GM18873 (cell line): Measurements from ENCODE around the gene TJAP1.

Experiments
- ATAC-seq: cut with Tn5 transposase; IDR thresholded peaks from one replicate; pipeline ENCODE4 v1.9.1; 2021; ENCODE audit warnings: mild to moderate bottlenecking, moderate library complexity, moderate number of reproducible peaks; ENCODE audit not compliant: unreplicated experiment, low FRiP score

The TJAP1 gene, protein sequence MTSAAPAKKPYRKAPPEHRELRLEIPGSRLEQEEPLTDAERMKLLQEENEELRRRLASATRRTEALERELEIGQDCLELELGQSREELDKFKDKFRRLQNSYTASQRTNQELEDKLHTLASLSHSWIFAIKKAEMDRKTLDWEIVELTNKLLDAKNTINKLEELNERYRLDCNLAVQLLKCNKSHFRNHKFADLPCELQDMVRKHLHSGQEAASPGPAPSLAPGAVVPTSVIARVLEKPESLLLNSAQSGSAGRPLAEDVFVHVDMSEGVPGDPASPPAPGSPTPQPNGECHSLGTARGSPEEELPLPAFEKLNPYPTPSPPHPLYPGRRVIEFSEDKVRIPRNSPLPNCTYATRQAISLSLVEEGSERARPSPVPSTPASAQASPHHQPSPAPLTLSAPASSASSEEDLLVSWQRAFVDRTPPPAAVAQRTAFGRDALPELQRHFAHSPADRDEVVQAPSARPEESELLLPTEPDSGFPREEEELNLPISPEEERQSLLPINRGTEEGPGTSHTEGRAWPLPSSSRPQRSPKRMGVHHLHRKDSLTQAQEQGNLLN

DNA sequence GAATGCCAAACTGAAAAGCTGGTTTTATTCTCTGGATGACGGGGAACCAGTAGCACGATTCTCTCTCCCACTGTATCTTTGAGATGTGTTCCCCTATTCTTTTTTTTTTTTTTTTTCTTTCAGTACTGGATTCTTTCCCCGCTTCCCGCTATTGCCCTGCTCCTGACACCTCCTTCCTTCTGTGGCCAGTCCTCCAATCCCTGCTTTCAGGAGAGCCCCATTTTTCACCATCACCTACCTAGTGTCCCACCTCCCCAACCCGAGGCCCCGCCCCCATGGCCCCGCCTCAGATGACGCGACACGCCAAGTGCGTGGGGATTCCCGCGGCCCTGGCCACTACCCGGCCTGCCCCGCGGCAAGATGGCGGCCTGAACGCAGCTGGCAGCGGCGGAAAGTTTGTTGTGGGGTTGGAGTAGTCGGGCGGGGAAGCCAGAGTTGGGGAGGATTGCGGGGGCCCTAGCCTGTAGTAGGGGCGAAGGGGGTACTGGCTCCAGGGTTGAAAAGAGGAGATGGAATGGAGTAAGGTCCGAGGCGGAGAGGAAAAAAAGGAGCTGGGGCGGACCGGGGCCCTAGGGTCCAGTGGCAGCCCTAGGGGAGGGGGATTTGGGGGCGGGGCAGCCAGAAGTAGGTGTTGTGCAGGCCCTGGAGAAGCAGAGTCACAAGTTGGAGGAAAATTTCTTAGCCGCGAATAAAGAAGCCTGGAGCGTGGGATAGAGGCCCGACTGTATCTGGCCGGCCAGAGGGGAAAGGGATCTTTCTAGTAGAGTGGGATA lies at the start of gene TJAP1:
TSS of gene TJAP1 (plus strand) at position 336 of the 773 bp plus-strand sequence. CDS start 21,432 bp downstream, outside the sequence.
- peak; percentile 59 for ATAC-seq

DNA sequence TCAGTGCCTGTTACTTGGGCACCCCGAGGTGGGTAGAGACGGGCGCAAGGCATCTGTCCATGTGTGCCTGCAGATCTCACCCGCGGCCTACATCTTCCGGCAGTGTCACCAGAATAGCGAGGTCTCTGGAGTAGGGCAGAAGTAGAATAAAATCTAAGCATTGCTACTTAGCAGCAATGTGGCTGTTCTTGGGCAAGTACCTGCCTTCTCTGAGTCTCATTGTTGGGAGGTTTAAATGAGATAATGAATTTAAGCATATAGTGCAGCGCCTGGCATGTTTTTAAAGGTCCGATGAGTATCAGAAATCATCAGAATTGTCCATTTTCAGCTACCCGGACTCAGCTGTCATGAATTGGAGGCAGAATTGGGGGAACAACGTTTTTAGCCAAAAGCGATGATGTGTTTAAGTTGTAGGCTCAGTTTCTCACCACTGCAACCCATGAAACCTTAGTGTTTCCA lies 49.2 kb upstream of the TJAP1 start:
- ATAC-seq: peak; percentile 43

DNA sequence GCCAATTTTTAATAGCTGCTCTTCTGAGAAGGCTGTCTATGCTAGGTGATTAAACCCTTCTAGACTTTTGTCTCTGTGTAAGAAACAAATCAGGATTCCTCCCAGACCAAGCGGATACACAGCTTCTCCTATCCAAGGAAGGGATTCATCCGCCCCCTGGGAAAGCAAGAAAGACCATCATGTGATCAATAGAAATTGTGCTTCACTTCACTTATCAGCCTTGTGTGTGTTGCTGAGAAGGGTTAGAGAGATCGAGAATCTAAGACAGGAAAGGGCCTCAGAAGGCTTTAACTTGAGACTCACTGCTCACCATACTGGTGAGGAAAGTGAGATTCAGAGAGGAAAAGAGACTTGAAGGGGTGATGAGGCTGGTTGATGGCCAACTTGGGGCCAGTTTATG lies 48.5 kb upstream of the TJAP1 start:
- ATAC-seq: no peak

DNA sequence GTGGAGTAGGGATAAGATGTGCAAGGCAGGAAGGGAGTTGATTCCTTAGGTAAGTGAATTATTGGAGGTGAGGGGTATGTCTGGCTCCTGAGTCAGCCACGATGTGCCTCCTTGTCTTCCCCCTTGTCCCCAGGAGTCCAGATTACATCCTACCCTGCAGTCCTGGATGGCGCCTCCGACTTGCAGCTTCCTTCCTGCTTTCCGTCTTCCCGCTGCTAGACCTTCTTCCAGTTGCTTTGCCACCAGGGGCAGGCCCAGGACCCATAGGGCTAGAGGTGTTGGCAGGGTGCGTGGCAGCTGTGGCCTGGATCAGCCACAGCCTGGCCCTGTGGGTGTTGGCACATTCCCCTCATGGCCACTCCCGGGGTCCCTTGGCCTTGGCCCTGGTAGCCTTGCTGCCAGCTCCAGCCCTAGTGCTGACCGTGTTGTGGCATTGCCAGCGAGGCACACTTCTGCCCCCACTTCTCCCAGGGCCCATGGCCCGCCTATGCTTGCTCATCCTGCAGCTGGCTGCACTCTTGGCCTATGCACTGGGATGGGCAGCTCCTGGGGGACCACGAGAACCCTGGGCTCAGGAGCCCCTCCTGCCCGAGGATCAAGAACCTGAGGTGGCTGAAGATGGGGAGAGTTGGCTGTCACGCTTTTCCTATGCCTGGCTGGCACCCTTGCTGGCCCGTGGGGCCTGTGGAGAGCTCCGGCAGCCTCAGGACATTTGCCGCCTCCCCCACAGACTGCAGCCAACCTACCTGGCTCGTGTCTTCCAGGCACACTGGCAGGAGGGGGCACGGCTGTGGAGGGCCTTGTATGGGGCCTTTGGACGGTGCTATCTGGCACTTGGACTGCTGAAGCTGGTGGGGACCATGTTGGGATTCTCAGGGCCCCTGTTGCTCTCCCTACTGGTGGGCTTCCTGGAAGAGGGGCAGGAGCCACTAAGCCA lies 45.1 kb upstream of the TJAP1 start:
- ATAC-seq: no peak

DNA sequence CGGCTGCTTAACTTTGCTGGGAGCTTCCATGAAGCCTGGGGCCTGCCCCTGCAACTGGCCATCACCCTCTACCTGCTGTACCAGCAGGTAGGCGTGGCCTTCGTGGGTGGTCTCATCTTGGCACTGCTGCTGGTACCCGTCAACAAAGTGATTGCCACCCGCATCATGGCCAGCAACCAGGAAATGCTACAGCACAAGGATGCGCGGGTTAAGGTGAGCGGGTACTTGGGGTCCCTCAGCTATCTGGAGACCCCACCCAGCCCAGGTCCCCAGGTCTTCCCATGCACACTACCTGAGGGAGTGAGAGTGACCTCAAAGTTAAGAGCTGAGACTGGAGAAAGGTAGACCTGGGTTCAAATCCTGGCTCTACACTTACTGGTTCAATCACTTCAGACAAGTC lies 44.2 kb upstream of the TJAP1 start:
- no peak for ATAC-seq

DNA sequence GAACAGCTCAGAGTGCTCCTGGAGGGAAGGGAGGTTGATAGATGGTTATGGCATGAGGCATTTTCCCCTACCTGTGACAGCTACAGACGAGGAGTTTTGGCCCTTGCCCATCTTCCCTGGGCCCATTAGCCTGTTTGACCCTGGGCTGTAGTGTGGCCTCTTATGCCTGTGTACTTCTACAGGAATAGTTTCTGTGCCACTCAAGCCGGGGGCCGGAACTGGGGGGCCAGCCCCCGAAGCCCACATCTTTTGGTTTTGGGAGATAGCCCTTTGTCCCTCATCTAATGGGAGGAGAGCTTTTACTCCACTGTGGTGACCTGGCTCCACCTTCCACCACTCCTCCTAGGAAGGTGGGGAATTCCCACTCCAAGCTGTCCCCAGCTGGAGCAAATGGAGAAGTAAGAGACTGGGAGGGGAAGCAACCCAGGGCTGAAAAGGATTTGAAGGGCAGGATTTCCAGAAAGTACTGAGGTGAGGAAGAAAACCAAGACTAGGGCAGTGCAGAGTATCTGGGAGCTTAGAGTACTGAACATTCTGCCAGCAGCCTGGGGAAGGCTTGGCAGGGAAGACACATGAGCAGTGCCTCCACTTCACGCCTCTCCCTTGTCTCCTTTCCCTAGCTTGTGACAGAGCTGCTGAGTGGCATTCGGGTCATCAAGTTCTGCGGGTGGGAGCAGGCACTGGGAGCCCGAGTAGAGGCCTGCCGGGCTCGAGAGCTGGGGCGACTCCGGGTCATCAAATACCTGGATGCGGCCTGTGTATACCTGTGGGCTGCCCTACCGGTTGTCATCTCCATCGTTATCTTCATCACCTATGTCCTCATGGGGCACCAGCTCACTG lies 43.1 kb upstream of the TJAP1 start:
- ATAC-seq: no peak

DNA sequence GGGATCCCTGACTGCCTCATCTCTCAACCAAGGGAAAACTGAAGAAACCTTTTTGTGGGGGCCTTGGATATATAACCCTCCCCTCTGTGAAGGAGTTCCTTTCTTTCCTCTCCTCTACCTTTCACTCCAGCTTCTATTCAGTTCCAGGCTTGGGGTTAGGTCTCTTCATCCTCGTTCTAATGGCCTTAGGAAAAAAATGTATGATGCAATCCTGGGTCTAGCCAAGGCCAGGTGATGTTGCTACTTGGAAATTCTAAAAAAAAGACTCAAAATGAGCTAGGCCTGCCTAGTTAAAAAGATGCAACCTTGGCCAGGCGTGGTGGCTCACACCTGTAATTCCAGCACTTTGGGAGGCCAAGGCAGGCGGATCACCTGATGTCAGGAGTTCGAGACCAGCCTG lies 42.4 kb upstream of the TJAP1 start:
- no peak for ATAC-seq

DNA sequence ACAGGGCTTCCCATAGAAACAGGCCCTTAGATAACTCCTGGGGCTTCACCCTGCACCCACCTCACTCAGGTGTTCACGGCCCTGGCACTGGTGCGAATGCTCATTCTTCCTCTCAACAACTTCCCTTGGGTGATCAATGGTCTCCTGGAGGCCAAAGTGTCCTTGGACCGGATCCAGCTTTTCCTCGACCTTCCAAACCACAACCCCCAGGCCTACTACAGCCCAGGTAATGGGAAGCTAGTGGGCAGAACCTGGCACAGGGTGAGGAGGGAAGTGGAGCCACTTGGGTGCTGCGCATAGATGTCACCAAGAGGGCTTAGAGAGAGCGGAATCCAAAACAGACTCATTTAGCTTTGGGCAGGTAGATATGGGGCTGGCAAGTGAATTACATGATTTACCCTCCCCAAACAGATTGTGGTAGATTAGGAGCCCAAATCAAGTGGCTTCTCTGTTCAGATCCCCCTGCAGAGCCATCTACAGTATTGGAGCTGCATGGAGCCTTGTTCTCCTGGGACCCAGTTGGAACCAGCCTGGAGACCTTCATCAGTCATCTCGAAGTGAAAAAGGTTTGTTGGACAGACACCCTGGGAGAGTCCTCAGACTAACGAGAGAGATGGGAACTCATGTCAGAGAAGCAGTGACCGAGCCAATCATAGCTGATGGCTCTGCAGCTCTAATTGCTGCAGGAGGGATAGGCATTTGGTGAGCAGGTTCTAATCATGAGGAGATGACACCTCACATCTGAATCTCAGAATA lies 41.5 kb upstream of the TJAP1 start:
- ATAC-seq: no peak

DNA sequence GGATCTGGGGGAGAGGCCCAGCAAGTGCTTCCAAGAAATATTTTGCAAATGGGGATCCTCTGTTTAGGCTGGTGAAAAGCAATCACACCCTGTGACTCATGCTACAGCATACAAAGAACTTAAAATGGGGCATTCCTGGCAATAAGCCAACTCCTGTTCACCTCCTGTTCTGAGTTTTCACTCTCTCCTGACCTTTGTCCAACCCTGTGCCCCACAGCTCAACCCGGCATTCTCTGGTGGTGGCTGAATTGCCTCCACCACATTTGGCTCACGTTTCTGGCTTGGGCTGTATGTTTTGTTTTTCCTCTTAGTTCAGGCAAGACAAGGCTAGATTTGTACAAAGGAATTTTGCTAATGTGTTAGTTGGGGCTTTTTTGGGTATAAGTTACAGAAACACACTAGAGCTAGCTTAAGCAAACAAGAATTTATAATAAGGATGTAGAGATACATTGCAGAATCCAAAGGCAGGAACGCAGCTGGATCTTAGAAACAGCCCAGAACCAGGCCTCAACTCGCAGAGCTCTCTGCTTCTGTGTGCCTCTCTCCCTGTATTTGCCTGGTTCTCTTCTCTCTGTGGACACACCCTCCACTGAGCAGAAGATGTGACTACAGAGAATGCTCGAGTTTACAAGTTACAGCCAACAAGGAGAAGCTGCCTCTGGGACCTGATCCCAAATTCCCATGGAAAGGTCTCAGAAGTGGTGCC lies 40.6 kb upstream of the TJAP1 start:
- ATAC-seq: no peak

DNA sequence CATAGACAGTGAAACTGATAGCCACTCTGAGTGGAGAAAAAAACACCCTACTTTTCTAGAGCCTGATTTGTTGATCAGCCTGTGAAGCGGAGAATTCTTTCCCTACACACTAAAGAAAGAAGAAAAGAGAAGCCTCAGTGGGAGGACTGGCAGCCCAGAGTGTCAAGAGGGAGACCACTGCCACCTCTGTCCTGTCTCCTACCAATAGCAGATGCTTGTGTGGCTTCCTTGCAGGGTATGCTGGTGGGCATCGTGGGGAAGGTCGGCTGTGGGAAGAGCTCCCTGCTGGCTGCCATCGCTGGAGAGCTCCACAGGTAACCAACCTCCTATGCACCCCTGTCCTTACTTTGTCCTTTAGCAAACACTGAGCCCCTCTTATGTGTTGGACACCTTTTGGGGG lies 39.7 kb upstream of the TJAP1 start:
- no peak for ATAC-seq

DNA sequence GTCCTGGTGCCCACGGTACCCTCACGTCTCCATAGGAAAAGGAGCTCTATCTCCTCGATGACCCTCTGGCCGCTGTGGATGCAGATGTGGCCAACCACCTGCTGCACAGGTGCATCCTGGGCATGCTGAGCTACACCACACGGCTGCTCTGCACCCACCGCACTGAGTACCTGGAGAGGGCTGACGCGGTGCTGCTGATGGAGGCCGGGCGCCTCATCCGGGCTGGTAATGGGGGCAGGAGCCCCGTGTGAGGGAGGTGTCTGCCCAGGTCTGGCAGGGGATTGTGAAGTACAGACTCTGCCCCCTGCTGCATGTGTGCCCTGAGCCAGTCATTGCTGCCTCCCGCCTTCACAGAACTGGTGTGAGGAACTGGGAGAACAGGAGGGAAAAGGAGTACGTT lies 34.4 kb upstream of the TJAP1 start:
- ATAC-seq: no peak

DNA sequence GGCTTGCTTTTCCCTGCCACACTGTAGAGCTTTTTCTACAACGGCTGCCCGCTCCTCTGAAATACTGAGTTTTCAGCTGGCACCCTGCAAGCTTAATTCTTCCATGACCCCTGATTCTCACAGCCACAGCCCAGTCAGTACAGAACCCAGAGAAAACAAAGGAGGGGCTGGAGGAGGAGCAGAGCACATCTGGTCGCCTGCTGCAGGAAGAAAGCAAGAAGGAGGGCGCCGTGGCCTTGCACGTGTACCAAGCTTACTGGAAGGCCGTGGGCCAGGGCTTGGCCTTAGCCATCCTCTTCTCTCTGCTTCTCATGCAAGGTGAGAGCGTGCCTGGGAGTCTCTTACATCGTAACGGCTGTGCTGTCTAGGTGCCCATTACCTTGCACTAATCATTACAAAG lies 33.3 kb upstream of the TJAP1 start:
- ATAC-seq: no peak

DNA sequence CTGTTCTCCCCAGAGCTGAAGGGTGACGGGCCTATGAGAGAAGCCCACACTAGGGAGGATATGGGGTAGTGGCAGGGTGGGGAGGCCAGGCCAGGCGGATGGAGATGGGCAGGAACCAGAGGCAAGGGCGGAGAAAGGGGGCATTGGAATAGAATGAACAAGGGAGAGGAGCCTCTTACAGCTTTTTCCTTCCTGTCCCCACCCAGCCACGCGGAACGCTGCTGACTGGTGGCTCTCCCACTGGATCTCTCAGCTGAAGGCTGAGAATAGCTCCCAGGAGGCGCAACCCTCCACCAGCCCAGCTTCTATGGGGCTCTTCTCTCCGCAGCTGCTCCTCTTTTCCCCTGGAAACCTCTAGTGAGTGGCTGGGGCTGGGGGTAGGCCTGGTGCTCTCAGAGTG lies 32.8 kb upstream of the TJAP1 start:
- ATAC-seq: no peak

DNA sequence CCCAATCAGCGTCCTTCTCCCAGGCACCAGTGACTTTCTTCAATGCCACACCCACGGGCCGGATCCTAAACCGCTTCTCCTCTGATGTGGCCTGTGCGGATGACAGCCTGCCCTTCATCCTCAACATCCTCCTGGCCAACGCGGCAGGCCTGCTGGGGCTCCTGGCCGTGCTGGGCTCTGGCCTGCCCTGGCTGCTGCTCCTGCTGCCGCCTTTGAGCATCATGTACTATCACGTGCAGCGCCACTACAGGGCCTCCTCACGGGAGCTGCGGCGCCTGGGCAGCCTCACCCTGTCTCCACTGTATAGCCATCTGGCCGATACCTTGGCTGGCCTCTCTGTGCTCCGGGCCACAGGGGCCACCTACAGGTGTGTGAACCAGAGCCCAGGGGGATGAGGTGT lies 31.8 kb upstream of the TJAP1 start:
- no peak for ATAC-seq

DNA sequence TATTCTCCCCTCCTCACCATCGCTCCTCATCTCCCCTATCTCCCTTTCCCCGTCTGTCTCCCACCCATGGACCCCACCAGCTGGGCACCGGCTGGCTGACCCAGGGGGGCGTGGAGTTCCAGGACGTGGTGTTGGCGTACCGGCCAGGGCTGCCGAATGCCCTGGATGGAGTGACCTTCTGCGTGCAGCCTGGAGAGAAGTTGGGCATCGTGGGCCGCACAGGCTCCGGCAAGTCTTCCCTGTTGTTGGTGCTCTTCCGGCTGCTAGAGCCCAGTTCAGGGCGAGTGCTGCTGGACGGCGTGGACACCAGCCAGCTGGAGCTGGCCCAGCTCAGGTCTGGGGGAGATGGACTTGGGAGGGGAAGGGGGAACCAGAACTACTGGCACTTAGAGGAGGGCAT lies 29.8 kb upstream of the TJAP1 start:
- ATAC-seq: no peak

DNA sequence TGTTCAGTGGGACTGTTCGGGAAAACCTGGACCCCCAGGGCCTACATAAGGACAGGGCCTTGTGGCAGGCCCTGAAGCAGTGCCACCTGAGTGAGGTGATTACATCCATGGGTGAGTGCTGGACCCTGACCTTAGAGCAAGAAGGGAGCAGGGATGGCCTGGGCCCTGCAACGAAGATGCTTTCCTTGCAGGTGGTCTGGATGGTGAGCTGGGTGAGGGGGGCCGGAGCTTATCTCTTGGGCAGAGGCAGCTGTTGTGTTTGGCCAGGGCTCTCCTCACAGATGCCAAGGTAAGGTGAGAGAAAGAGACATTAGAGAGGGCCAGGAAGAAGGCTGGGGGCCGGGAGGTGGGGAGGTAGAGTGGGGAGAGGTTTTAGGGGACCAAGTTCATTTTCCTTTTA lies 28.5 kb upstream of the TJAP1 start:
- ATAC-seq: no peak

DNA sequence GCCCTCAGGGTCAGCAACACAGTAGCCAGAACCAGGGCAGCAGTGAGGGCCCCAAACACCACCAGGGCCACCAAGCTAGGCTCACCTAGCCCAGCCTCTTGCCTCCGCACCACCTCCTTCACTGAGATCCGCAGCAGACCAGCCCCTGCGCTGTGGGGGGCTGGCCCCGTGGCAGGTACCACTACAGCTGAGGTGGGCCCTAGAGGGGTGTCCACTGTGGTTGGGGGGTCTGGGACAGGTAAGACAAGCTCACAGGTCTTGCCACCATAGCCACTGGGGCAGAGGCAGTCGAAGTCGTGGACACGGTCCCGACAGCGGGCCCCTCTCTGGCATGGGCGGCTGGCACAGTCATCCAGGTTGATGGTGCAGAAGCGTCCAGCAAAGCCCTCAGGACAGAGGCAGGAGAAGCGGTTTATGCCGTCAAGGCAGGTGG lies 26.7 kb upstream of the TJAP1 start:
- ATAC-seq: no peak

DNA sequence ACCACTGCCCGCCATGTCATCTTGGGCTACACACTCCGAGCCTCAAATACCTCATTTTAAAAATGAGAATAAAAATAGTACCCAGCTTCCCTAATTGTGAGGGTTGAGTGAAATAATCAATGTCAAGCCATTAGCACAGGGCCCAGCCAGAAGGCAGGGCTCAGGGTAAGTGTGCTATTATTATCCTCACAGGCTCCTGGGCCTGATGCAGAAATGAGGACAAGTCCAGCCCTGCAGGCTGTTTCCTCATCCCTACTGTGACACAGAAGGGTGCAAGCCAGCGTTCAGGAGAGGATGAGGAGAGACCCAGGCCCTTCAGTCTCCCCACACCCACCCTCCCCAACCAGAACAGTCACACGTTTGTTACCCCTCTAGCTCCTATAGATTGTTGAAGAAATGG lies 26.0 kb upstream of the TJAP1 start:
- no peak for ATAC-seq
